Endothelial cell (in vitro differentiated cells): ENCODE measurements around the gene NIP7. TPM values are rescaled to one million over a fixed set of nuclear protein-coding genes. Genes with fewer than 3 reads are reported as not detected.

Experiments used
- DNase-seq: peaks from one replicate; pipeline ENCODE4 v3.0.0; 2021; ENCODE audit warnings: low spot score
- H3K27ac Mint-ChIP-seq: one replicate; pipeline ENCODE4 v1.8.0; 2021; ENCODE audit warnings: mixed read lengths, inconsistent platforms; ENCODE audit not compliant: unreplicated experiment
- H3K27me3 Mint-ChIP-seq: one replicate; pipeline ENCODE4 v1.8.0; 2021; ENCODE audit warnings: mild to moderate bottlenecking, moderate library complexity, mixed read lengths, inconsistent platforms; ENCODE audit not compliant: unreplicated experiment
- H3K36me3 Mint-ChIP-seq: one replicate; pipeline ENCODE4 v1.8.0; 2021; ENCODE audit warnings: mild to moderate bottlenecking, low read depth, mixed read lengths, inconsistent platforms; ENCODE audit not compliant: unreplicated experiment
- H3K4me1 Mint-ChIP-seq: one replicate; pipeline ENCODE4 v1.8.0; 2021; ENCODE audit warnings: mild to moderate bottlenecking, mixed read lengths, inconsistent platforms; ENCODE audit not compliant: unreplicated experiment
- H3K4me3 Mint-ChIP-seq: one replicate; pipeline ENCODE4 v1.8.0; 2021; ENCODE audit warnings: mild to moderate bottlenecking, mixed read lengths, inconsistent platforms; ENCODE audit not compliant: unreplicated experiment
- H3K9me3 Mint-ChIP-seq: one replicate; pipeline ENCODE4 v1.8.0; 2021; ENCODE audit warnings: mixed read lengths, inconsistent platforms; ENCODE audit not compliant: unreplicated experiment
- total RNA-seq: library from RNA; stranded (reverse); fragmentation: NEBNext Ultra II Directional; extraction: Animal tissue kit (Norgen Biotek cat#: 25700); gene quantifications from one replicate; pipeline ENCODE4 v1.2.1, GENCODE V29; 2021; ENCODE audit not compliant: unreplicated experiment
- TF ChIP-seq, protein P1 (sequence below): fragments of 200-600 bp; sonication (generic); IDR thresholded peaks from one replicate; pipeline ENCODE4 v1.5.0; 2021; ENCODE audit warnings: antibody characterized with exemption; ENCODE audit not compliant: unreplicated experiment

The NIP7 gene
- total RNA-seq, 1 donor from 2014 or later = 34.4 TPM

DNA sequence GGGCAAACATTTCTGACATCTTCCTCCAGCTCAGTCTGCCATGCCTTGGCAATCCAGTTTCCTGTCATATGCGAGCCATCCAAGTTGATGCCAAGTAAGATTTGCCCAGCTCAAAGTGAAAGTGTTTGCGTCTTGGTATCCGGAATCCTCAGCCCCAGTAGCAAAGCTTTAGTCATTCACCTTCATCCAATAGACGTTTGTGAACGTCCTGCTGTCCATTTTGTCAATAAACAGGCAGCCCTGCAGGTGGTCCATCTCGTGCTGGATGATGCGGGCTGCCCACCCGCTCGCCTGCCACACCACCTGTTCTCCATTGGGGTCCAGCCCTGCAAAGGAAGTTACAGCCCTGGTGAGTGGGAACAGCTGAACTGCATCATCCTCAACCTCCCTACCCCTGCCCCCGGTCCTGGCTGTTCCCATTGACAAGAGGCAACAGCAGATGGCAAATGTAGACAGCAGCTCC lies 10.7 kb upstream of the NIP7 start:
- DNase-seq = no peak
- no peaks in the 10 kb centered on the region for H3K9me3 Mint-ChIP-seq
- peaks cover 13% of the 10 kb centered on the region for H3K27me3 Mint-ChIP-seq
- no peak overlapping the region for H3K27ac Mint-ChIP-seq
- TF ChIP-seq, protein P1, sequence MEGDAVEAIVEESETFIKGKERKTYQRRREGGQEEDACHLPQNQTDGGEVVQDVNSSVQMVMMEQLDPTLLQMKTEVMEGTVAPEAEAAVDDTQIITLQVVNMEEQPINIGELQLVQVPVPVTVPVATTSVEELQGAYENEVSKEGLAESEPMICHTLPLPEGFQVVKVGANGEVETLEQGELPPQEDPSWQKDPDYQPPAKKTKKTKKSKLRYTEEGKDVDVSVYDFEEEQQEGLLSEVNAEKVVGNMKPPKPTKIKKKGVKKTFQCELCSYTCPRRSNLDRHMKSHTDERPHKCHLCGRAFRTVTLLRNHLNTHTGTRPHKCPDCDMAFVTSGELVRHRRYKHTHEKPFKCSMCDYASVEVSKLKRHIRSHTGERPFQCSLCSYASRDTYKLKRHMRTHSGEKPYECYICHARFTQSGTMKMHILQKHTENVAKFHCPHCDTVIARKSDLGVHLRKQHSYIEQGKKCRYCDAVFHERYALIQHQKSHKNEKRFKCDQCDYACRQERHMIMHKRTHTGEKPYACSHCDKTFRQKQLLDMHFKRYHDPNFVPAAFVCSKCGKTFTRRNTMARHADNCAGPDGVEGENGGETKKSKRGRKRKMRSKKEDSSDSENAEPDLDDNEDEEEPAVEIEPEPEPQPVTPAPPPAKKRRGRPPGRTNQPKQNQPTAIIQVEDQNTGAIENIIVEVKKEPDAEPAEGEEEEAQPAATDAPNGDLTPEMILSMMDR = no peak
- peaks cover 32% of the 10 kb centered on the region for H3K36me3 Mint-ChIP-seq
- H3K4me3 Mint-ChIP-seq = peak overlapping the region; percentile 88
- peaks cover 14% of the 10 kb centered on the region for H3K4me1 Mint-ChIP-seq

GRCh38 chr16:69329369-69330285 lies 9.9 kb upstream of the NIP7 start:
- TF ChIP-seq, protein P1 = no peak
- Mint-ChIP-seq H3K36me3 (peaks cover 32% of the 10 kb centered on the region), H3K27me3 (peaks cover 12% of the 10 kb centered on the region), H3K4me1 (peaks cover 14% of the 10 kb centered on the region), H3K9me3 (no peaks in the 10 kb centered on the region), H3K4me3 (peak overlapping the region; percentile 88), H3K27ac (peak overlapping the region; percentile 24)
- DNase-seq = peak; percentile 34

GRCh38 chr16:69330286-69331109 lies 9.1 kb upstream of the NIP7 start, which contains the start of gene PDF:
PDF (minus strand) TSS chr16:69330588; CDS start chr16:69330570, 18 bp downstream.
- H3K4me3 Mint-ChIP-seq = peak within 1 kb of the TSS; percentile 88
- H3K27ac Mint-ChIP-seq = peak within 1 kb of the TSS; percentile 77
- DNase-seq = peak; percentile 94
- peaks cover 11% of the 10 kb centered on the region for H3K27me3 Mint-ChIP-seq
- peaks cover 14% of the 10 kb centered on the region for H3K4me1 Mint-ChIP-seq
- no peaks in the 10 kb centered on the region for H3K9me3 Mint-ChIP-seq
- TF ChIP-seq, protein P1 = peak; percentile 26
- peaks cover 31% of the 10 kb centered on the region for H3K36me3 Mint-ChIP-seq

DNA sequence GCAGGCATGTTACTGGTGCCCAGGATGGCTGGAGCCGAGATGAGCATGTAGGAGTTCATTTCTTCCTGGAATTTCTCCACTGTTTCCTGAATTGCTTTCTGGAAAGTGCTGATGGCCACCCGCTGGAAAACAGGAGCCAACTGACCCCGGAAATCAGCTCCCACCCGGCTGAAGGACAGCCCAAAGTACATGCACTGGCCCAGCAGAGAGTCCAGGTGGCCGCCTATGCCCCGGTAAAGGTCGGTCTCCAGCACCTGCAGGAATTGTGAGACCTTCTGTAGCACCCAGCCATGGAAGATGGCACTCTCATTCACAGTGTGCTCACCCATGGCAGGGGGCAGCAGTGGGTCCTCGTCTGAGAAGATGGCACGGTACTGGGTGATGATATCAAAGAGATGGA lies 4.9 kb upstream of the NIP7 start:
- no peak for DNase-seq
- no peaks in the 10 kb centered on the region for H3K9me3 Mint-ChIP-seq
- peaks cover 9% of the 10 kb centered on the region for H3K27me3 Mint-ChIP-seq
- no peak overlapping the region for H3K4me3 Mint-ChIP-seq
- H3K4me1 Mint-ChIP-seq = peaks cover 14% of the 10 kb centered on the region
- no peak overlapping the region for H3K27ac Mint-ChIP-seq
- TF ChIP-seq, protein P1 = no peak
- H3K36me3 Mint-ChIP-seq = peaks cover 38% of the 10 kb centered on the region
